Measurements from ENCODE around the gene SRP14.
A peak's percentile ranks its signal among the peaks of the same experiment; 100 is the strongest.
"Not testable (repeated sequence)": the region's sequence is repeated elsewhere in the genome, so short reads cannot be mapped to it uniquely, and the experiment has no call there.

The SRP14 gene

DNA sequence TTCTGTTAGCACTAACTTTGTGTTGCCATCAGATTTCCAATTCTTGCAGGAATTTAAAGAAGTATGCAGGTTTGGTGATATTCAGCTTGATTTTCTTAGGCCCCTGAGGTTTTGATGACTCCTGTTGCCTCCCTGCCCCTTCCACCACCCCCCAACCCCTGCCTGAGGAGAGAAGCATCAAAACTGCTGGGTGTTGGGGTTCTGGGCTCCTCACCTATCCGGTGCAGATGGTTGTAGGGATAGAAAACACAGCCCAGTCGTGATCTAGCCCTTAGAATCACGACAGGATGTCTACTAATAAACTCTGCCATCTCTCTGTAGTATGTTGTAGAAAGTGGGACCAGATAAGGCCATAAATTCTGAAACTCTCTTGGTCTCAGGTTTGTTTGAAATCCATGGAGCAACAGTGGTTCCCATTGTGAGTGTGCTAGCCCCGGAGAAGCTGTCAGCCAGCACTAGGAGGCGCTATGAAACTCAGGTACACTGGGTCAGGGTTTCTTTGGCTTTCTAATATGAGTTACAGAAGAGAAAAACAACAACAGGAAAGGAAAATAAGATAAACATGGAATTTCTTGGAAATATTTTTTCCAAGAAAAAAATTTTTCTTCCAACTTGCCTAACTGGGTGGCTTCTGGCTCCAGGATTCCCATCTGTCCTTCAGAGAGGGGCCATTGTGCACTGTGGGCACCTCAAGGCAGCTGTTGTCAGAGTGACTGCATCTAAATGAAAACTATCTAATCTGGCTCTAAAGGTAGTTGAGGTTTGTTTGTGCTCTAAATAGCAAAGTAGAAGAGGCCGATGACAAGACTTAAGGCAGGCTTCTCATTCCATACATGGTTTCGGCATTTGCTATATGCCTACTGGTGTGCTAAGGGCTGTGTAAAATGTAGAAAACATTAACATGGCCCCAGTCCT lies 8.7 kb downstream of the SRP14 start:
- DNase-seq (ENCODE audit: low spot score) = peak; percentile 15

DNA sequence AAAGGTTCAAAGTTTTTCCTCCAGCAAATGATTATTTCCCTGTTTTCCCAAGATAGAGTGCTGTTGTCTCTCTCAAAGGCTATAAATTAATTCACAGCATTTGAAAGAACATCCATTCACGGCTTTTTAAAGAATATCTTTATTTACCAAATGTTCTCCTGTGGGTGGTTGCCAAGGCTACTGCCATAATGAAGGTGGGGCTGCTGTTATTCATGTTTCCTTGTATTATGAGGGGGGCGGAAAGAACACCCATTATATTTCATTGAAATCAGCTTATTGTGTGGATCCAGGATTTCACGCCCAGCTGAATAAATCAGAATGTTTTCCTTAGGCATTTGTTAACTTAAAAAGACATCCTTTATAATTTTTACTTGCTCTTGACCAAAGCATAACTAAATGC lies 10.1 kb downstream of the SRP14 start:
- DNase-seq (ENCODE audit: low spot score) = no peak

DNA sequence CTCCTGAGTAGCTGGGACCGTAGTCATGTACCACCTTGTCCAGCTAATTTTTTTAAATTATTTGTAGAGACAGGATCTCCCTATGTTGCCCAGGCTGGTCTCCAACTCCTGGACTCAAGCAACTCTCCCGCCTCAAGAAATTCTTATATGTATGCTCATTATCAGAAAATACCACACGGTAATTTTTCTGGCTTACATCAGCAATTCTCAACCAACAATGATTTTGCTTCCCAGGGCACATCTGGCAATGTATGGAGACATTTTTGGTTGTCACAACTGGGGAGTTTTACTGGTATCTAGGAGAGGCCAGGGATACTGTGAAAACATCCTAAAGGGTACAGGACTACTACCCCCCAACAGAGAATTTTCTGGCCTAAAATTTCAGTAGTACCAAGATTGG lies 10.8 kb downstream of the SRP14 start:
- DNase-seq (ENCODE audit: low spot score) = no peak

DNA sequence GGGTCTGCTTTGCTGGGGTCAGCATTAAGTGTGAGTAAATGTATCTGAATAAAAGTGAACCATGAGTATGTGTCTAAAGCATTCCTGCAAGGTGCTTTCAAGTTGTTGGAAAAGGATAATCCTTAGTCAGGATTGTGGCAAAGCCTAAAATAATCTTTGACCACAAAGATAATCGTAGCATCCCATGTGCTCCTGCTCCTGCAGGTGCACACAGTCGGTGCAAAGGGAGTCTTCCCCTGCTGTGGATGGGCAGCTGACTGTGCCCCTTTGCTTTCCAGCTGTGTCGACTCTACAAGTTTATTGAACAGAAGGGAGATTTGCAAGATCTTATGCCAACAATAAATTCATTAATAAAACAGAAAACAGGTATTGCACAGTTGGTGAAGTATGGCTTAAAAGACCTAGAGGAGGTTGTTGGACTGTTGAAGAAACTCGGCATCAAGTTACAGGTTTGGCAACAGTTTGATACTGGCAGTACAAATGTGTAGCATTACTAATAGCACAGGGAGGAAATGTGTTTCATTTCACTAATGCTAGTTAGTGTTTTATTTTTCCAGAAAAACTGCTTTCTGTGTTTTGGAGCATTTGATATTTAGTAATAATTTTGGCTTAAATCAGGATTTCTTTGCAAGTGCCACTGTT lies 22.6 kb downstream of the SRP14 start:
- DNase-seq (ENCODE audit: low spot score) = no peak

DNA sequence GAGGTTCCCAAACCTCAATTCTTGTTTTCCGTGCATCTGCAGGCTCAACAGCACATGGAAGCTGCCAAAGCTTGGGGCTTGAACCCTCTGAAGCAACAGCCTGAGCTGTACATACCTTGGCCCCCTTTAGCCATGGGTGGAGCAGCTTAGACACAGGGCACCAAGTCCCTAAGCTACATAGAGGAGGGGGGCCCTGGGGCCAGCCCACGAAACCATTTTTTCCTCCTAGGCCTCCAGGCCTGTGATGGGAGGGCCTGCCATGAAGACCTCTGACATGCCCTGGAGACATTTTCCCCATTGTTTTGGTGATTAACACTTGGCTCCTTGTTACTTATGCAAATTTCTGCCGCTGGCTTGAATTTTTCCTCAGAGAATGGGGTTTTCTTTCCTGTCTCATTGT lies 24.6 kb downstream of the SRP14 start:
- no peak for DNase-seq (ENCODE audit: low spot score)

DNA sequence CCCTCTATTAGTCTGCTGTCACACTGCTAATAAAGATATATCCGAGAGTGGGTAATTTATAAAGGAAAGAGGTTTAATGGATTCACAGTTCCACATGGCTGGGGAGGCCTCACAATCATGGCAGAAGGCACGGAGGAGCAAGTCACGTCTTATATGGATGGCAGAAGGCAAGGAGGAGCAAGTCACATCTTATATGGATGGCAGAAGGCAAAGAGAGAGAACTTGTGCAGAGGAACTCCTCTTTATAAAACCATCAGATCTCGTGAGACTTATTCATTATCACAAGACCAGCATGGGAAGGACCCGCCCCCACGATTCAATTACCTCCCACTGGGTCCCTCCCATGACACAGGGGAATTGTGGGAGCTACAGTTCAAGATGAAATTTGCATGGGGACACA lies 25.6 kb downstream of the SRP14 start:
- not testable (repeated sequence) for DNase-seq (ENCODE audit: low spot score)

DNA sequence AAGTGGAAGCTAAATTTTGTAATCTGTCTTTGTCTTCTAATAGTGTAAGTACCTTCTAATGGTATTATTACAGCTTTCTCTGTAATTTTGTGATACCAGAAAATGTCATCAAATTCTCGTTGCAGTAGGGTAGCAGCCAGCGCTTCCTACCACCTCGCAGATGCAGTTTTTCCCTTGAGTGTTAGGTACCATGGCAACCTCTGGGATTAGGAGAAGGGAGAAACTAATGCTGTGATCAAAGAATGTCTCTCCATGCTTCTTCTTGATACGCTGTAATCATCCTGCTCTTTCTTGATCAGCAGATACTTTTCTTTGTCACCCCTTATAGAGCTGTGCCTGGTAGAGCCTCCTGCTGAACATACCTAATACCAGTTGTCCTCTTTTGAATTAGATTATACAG lies 27.7 kb downstream of the SRP14 start:
- DNase-seq (ENCODE audit: low spot score) = no peak

DNA sequence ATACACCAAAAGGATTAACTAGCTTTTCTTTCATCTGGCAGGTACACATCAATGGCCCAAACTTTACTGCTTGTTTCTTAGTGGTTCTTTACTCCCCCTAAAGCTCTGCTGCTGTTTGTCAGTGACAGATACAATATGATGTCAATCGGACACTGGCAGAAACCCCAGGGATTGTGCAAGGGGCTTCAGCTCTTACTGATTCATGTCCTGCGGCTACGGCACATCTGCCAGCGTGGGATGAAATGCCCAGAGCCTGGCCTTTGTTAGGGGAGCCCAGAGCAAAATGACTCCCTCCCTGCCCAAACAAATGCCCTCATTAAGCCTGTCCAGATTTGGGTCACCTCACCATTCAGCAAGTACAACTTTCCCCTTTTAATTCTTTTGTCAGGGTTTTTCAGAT lies 28.3 kb downstream of the SRP14 start:
- no peak for DNase-seq (ENCODE audit: low spot score)

DNA sequence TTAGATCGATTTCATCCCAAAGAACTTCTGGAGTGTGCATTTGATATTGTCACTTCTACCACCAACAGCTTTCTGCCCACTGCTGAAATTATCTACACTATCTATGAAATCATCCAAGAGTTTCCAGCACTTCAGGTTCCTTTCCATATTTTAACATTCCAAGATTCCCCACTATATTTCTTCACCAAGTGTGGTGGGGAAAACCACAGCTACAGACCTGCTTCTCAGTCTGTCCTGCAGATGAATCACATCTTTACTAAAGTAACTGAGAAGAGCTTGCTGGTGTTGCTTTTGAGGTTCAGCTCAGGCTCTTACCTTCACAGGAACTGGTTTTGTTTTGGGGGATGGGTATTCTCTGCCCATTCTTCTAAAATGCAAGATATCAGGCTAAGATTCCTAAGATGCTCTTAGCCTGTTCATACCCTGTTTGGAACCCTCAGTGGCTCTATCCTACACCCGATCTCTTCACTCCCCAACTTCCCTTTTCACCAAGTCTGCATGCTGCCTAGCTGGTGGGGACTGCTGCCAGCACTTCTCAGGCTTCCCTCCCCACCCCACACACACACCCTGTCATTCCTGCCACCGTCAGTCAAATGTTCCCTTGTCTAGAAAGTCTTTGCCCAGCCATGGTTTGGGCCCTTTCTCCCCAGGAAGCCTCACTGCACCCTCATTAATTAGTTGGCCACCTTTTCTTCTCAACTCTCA lies 30.8 kb downstream of the SRP14 start:
- no peak for DNase-seq (ENCODE audit: low spot score)

DNA sequence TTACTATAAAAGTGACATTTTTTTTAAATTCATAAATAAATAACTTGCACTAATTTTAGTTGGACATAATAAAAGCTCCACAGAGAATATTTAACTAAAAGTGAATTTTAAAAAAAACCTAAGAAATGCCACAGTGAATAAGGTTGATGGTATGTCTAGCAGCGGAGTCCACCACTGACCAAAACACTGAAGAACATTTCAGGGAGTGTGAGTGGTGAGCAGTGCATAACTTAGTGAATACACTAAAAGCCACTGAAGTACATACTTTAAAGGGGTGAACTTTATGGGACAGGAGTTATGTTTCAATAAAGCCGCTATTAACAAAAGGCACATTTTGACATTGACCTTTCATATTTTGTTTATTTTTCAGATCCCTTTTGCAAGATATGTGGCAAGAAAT lies 32.3 kb downstream of the SRP14 start:
- no peak for DNase-seq (ENCODE audit: low spot score)

DNA sequence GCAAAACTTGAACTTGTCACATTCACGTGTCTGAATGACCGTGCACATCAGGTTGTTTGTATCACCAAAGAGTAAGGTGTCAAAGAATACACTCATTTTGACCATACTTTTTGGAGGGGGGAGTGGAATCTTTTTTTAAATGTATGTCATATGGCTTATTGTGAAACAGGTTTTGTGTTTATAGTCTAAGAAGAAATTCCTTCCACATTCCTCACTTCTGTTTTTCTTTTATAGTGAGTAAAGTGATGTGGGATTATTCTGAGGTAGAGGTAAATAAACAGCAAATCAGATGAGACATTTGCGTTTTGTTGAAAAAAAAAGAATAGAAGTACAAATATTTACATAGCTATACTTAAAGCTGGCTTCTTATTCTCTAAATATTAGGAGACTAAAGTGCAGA lies 33.0 kb downstream of the SRP14 start:
- no peak for DNase-seq (ENCODE audit: low spot score)

DNA sequence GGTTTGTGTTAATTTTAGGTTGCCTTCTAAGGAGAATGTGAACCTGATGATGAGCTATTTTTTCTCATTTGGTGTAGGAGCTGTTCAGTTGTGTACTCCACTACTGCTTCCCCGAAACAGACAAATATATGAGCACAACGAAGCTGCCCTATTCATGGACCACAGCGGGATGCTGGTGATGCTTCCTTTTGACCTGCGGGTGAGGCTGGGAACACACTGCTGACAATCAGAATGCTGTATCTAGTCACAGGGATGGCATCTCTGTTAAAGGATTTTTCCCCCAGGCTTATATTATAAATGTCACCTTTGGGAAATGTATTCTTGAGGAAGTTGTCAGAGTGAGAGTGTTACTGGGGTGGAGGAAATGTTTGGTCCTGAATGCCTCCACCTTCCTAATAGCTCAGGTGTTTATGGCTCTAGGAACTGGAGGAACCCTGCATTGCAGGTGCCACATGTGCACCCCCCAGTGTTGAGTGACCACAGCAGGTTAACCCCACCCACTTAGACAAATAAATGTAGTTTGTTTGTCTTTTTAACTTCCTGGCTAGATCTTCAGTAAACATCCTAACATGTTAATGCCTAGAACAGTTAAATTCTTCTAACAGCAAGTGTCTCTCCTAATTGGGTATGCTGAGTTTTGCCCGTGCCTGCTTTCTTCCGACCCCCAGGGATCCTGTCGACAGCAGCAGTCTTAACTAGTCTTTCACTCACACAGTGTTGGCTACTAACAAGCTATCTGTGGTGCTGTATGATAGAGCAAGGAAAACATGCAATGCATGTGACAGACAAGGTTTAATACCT lies 35.7 kb downstream of the SRP14 start:
- no peak for DNase-seq (ENCODE audit: low spot score)

DNA sequence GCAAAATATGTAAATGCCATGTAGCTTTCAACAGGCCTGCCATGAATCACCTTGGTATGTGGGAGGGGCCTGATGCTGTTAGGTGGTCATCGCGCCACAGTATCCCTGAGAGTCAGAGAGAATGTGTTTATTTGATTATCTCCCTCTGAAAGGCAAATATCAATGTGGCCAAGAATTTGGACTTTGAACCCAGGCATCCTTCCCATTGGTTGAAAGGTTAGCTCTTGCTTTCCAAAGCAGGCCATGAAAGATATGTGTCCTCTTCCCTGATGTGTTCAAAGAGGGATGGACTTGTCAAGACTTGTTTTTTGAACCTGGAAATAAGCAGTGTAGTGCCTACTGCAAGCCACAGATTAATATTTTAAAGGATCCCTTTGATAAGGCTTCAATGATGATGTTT lies 36.7 kb downstream of the SRP14 start:
- no peak for DNase-seq (ENCODE audit: low spot score)

DNA sequence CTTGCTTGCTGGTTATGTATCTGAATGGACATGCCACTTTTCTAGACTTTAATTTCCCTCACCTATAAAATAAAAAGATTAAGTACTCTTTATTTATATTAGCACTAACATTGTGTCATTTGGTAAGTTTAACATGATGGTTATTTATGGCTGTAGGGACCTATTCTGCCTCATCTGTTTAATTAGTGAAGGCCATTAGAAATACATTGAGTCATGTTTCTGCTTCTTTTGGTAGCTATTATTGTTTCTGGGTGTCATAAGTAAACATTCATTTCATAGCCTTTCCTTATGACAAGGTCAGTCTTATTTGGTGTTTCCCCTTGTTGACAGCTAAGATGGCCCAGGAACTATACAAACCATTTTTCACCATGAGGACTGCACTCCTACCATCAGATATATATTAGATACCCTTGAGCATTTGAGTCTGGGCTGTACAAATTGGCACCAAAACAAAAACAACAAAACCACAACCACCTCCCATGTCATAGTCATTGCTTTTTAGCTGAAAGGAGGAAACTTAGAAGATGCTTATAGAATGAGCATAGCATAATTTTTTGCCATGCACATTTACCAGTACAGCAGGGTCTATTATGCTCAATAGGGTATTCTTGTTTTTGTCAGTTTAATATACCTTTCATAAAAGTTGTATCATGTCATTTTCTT lies 39.3 kb downstream of the SRP14 start:
- DNase-seq (ENCODE audit: low spot score) = no peak

DNA sequence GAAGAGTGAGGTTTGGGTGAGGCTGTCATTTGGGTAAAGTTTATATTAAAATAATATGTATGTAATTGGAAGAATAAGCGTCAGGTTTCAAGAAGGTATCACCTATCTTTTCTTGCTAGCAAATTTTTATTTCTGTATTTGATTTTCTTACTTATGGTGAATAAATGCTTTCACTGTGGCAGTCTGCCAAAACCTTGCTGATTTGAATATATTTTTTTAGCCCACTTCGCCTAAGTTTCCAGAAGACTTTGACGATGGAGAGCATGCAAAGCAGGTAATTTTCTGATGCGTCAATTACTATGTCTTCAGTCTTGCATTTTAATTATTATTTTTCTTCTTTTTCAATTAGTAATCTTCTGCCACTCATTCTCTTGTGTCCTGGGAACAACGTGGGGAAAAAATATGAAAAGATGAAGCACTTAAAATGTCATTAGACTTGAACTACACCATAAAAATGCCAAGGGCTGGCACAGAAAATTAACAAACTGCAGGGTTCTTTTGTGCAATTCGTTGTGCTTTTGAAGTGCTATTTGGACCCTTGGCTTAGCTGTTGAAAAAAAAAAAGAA lies 40.4 kb downstream of the SRP14 start:
- DNase-seq (ENCODE audit: low spot score) = no peak

DNA sequence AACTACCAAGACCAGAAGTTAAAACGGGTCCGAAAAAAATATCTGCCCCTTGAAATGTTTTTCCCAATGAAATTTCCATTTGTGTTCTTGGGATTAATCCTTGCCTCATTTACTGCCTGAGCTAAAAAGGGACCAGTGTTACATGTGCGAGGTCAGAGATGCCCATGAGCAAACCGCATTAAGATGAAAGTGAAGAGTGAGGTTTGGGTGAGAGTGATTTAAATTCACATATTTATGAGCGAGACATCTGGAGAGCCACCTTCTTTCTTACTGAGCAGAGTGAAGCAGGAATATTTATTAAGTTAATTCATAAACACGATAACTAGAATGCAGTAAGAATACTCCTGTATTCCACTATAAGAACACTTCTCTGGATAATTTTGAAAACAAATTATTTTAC lies 41.3 kb downstream of the SRP14 start:
- DNase-seq (ENCODE audit: low spot score) = no peak

DNA sequence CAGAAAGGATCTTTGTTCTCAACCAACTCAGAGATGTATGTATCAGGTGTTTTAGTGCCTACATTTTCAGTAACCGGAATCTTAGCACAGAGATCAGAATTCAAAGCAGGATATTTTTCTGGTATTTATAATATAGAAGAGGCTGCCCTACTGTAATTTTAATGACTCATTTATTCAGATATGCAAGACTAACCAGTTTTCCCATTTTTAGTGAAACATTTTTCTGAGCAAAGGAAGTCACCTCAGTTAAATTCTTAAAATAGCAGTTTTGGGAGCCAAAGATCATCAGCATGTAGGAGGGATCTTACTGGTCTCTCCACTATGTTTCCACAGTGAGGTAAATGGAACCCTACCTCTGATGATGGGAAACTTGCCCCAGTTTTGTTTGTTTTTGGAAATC lies 42.0 kb downstream of the SRP14 start:
- no peak for DNase-seq (ENCODE audit: low spot score)

DNA sequence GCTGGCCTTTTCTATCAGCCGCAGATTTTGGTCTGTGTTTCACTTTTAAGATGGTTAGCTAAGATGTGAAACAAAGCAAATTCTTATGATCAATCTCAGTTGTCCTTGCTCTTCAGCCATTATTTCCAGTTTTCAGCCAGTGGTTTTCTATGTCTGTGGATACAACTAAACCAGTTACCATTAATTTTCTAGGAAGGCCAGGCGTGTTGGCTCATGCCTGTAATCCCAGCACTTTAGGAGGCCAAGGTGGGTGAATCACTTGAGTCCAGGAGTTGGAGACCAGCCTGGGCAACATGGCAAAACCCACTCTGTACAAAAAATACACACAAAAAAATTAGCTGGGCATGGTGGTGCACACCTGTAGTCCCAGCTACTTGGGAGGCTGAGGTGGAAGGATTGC lies 42.8 kb downstream of the SRP14 start:
- DNase-seq (ENCODE audit: low spot score) = not testable (repeated sequence)

DNA sequence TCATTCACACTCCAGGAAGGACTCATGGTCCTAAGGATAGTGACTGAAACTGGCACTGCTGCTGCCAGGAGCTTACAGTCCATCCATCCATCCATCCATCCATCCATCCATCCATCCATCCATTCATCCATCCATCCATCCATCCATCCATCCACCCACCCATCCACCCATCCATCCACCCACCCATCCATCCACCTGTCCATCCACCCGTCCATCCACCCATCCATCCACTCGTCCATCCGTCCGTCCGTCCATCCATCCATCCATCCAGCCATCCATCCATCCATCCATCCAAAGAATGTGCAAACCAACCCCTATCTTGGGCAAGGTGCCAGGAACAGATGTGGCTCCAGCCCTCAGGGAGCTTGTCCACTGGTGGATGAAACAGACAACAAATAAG lies 46.0 kb downstream of the SRP14 start:
- DNase-seq (ENCODE audit: low spot score) = not testable (repeated sequence)

DNA sequence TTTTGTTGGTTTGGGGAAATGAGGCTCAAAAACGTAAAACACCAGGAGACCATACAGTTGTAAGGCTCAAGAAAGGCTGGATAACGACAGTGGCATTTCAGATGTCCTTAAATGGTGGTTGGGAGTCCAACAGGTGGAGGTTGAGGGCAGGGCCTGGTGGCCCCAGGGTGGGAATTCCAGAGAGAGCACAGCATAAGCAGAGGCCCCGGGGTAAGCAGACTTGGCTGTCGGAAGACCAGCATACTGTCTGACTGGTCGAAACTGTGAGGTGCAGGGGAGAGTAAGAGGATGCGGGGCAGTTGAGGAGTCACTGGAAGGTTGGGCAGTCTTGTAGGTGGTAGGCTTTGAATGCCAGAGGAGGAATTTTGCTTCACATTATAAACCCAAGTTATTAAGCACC lies 48.3 kb downstream of the SRP14 start:
- no peak for DNase-seq (ENCODE audit: low spot score)

DNA sequence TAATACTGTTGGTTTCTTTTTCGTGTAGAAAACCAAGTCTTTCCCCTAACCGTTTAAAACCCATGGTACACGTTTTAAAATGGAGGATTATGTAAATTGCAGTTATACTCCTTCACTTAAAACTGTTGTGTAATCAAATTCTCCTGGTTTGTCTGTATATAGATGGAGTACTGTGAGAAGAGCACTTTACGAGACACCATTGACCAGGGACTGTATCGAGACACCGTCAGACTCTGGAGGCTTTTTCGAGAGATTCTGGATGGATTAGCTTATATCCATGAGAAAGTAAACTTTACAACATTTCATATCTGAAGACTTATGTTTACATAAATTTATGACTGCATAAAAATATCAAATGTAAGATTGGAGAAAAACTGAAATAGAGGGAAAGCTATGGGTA lies 51.2 kb downstream of the SRP14 start:
- no peak for DNase-seq (ENCODE audit: low spot score)
